Raji (cell line): Measurements from ENCODE around the gene HCLS1.

Experiments
- POLR2A ChIP-seq: IDR thresholded peaks from 2 replicates; pipeline ENCODE4 v1.6.1; 2011; ENCODE audit warnings: low read depth, low read length, control low read depth; ENCODE audit not compliant: insufficient read depth

The HCLS1 gene

GRCh38 chr3:121629601-121630000, 31.1 kb downstream of the HCLS1 start:
- TF ChIP-seq POLR2A = no peak

GRCh38 chr3:121627622-121628021, 33.1 kb downstream of the HCLS1 start:
- TF ChIP-seq POLR2A = no peak

GRCh38 chr3:121627211-121627610, 33.5 kb downstream of the HCLS1 start:
- TF ChIP-seq POLR2A = no peak

- no peak for TF ChIP-seq POLR2A
These were observed 34.2 kb downstream of the HCLS1 start for GRCh38 chr3:121626495-121626894.

GRCh38 chr3:121624147-121624899, 36.4 kb downstream of the HCLS1 start:
- TF ChIP-seq POLR2A = no peak

- no peak for TF ChIP-seq POLR2A
These were observed 39.2 kb downstream of the HCLS1 start for GRCh38 chr3:121621491-121621890.

- TF ChIP-seq POLR2A = no peak
These were observed 41.0 kb downstream of the HCLS1 start for GRCh38 chr3:121619691-121620090.

GRCh38 chr3:121606106-121606505, 54.6 kb downstream of the HCLS1 start:
- no peak for TF ChIP-seq POLR2A

- TF ChIP-seq POLR2A = no peak
These were observed 55.9 kb downstream of the HCLS1 start for GRCh38 chr3:121604759-121605158.

- no peak for TF ChIP-seq POLR2A
These were observed 59.4 kb downstream of the HCLS1 start for GRCh38 chr3:121601212-121601812.

GRCh38 chr3:121598564-121598963, 62.1 kb downstream of the HCLS1 start:
- no peak for TF ChIP-seq POLR2A

GRCh38 chr3:121595765-121596406, 64.8 kb downstream of the HCLS1 start:
- no peak for TF ChIP-seq POLR2A

GRCh38 chr3:121594850-121595249, 65.9 kb downstream of the HCLS1 start:
- TF ChIP-seq POLR2A = no peak

GRCh38 chr3:121592856-121593702, 67.6 kb downstream of the HCLS1 start, which contains the start of gene FBXO40:
Gene FBXO40, plus strand, starts transcription at chr3:121593379. Its CDS starts 27,197 bp downstream, at chr3:121620576.
- no peak for TF ChIP-seq POLR2A

GRCh38 chr3:121584418-121584817, 76.3 kb downstream of the HCLS1 start:
- no peak for TF ChIP-seq POLR2A
